Fibroblast of peridontal ligament (primary cell): ENCODE data around the gene CD2BP2.

Experiments used
- DNase-seq: peaks from one replicate; pipeline ENCODE4 v3.0.0-alpha.2; 2010; ENCODE audit errors: extremely low read depth

CD2BP2 gene

GRCh38 chr16:30378236-30379157 is 23.4 kb upstream of the CD2BP2 start:
- DNase-seq = peak; percentile 95

GRCh38 chr16:30377812-30378235 is 22.7 kb upstream of the CD2BP2 start:
- peak; percentile 88 for DNase-seq

- no peak for DNase-seq
These were observed 22.1 kb upstream of the CD2BP2 start for GRCh38 chr16:30377050-30377811.

- DNase-seq = no peak
These were observed 21.4 kb upstream of the CD2BP2 start for GRCh38 chr16:30376461-30376902.

- no peak for DNase-seq
These were observed 20.8 kb upstream of the CD2BP2 start for GRCh38 chr16:30375864-30376263.

GRCh38 chr16:30374538-30374937 is 19.4 kb upstream of the CD2BP2 start, which contains the start of gene MYL11:
Gene MYL11 (plus strand): TSS chr16:30374802. CDS start chr16:30374858, 56 bp downstream.
- DNase-seq = no peak

- no peak for DNase-seq
These were observed 17.6 kb upstream of the CD2BP2 start for GRCh38 chr16:30372725-30373124.

GRCh38 chr16:30372038-30372712 is 17.1 kb upstream of the CD2BP2 start:
- no peak for DNase-seq

- DNase-seq = no peak
These were observed 16.2 kb upstream of the CD2BP2 start for GRCh38 chr16:30371248-30371816.

- DNase-seq = peak; percentile 100
These were observed 15.5 kb upstream of the CD2BP2 start, which contains the start of gene TBC1D10B for GRCh38 chr16:30370456-30371247. Gene TBC1D10B (minus strand): TSS chr16:30370494. CDS start chr16:30370183, 311 bp downstream.

GRCh38 chr16:30369938-30370455 is 14.9 kb upstream of the CD2BP2 start:
- no peak for DNase-seq

- no peak for DNase-seq
These were observed 14.2 kb upstream of the CD2BP2 start for GRCh38 chr16:30369091-30369937.

GRCh38 chr16:30368792-30369090 is 13.6 kb upstream of the CD2BP2 start:
- DNase-seq = no peak

- peak; percentile 51 for DNase-seq
These were observed 13.1 kb upstream of the CD2BP2 start for GRCh38 chr16:30368122-30368791.

- DNase-seq = no peak
These were observed 12.4 kb upstream of the CD2BP2 start for GRCh38 chr16:30367349-30368009.

GRCh38 chr16:30366511-30366910 is 11.4 kb upstream of the CD2BP2 start:
- DNase-seq = no peak

GRCh38 chr16:30365200-30365599 is 10.1 kb upstream of the CD2BP2 start:
- no peak for DNase-seq

- no peak for DNase-seq
These were observed 6.1 kb upstream of the CD2BP2 start for GRCh38 chr16:30361180-30361579.

- no peak for DNase-seq
These were observed 4.7 kb upstream of the CD2BP2 start for GRCh38 chr16:30359871-30360170.
